GM13976 (cell line): ENCODE data around the gene HCRTR2.

ENCODE experiments used
- DNase-seq: peaks from one replicate; pipeline ENCODE4 v3.0.0; 2012; ENCODE audit warnings: low spot score
- CTCF ChIP-seq: IDR thresholded peaks from 2 replicates; pipeline ENCODE4 v1.5.1; 2012; ENCODE audit warnings: borderline replicate concordance, mild to moderate bottlenecking; ENCODE audit not compliant: insufficient read depth; ENCODE audit errors: extremely low read depth, missing control alignments, control extremely low read depth
- in situ Hi-C: fragments of 300-500 bp; cut with MboI; formaldehyde crosslinking; loops from one replicate; pipeline ENCODE4 v1.12.0; 2022; ENCODE audit warnings: low sequenced_read_pairs, mixed read lengths, inconsistent platforms; ENCODE audit not compliant: unreplicated experiment

HCRTR2 gene

GRCh38 chr6:55182016-55182650, 7.8 kb downstream of the HCRTR2 start:
- in situ Hi-C loops, result no loop called here
- TF ChIP-seq CTCF, result no peak
- DNase-seq, result no peak

GRCh38 chr6:55184782-55185530, 10.6 kb downstream of the HCRTR2 start:
- TF ChIP-seq CTCF, result no peak
- in situ Hi-C loops, result no loop called here
- no peak for DNase-seq

GRCh38 chr6:55198715-55199114, 24.4 kb downstream of the HCRTR2 start:
- no peak for TF ChIP-seq CTCF

GRCh38 chr6:55199239-55199638, 24.9 kb downstream of the HCRTR2 start:
- no peak for TF ChIP-seq CTCF
- DNase-seq, result no peak
- in situ Hi-C loops, result no loop called here

More at GRCh38 chr6:55198715-55199114, 24.4 kb downstream of the HCRTR2 start:
- in situ Hi-C loops, result no loop called here
- DNase-seq, result no peak

- TF ChIP-seq CTCF, result no peak
- DNase-seq, result no peak
- in situ Hi-C loops, result no loop called here
Observed at GRCh38 chr6:55208478-55209458, 34.5 kb downstream of the HCRTR2 start.

GRCh38 chr6:55210952-55211351, 36.6 kb downstream of the HCRTR2 start:
- no peak for DNase-seq
- in situ Hi-C loops, result no loop called here
- TF ChIP-seq CTCF, result no peak
